ENCODE data around the gene PRR18.

PRR18 gene, protein sequence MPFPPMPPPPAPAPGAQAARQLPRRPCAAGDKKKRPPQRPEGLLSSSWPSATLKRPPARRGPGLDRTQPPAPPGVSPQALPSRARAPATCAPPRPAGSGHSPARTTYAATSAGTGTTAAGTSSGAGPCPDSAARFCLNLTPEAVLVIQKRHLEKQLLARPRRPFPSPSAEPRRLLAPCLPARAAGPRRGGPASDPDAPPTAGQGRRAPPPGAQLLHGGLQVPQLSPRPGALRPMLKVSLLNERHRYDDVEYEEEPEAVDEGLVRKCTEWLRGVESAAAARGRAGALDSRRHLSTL

DNA sequence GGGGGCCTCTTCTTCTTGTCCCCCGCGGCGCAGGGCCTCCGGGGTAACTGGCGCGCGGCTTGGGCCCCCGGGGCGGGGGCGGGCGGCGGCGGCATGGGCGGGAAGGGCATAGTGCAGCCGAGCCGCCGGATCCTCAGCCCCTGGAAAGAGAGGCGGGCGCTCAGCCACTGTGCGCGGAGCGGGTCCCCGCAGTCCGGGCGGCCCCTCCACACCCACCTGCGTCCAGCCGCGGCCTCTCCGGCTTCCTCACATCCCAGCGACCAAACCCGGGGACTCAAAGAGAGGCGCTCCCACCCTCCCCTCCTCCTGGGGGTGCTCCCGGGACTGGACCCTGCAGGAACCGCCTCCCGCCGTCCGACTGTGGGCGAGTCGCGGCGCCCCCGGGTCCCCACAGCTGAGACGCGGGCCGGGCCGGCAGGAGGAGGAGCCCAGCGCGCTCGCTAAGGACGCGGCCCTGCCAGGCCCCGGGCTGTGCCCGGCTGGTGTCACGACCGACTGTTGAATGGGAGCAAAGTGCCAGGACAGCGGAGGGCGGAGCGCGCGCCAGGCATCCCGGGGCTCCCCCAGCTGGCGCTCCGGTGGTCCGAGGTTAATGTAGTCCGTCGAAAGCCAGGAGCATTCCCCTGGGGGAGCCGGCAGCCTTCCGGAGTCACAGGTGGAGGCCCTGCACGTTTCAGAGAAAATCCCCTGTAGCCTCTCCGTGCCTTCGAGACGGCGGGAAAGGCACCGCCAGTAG lies at the start of gene PRR18:
TSS of gene PRR18 (minus strand) at position 360 of the 736 bp plus-strand sequence. CDS start at position 110, 250 bp downstream.
- no peak within 1 kb of the TSS for H3K4me3 ChIP-seq (ENCODE audit: low read depth, low read length)
- DNase-seq (ENCODE audit: low read depth): no peak
- TF ChIP-seq, protein P1, sequence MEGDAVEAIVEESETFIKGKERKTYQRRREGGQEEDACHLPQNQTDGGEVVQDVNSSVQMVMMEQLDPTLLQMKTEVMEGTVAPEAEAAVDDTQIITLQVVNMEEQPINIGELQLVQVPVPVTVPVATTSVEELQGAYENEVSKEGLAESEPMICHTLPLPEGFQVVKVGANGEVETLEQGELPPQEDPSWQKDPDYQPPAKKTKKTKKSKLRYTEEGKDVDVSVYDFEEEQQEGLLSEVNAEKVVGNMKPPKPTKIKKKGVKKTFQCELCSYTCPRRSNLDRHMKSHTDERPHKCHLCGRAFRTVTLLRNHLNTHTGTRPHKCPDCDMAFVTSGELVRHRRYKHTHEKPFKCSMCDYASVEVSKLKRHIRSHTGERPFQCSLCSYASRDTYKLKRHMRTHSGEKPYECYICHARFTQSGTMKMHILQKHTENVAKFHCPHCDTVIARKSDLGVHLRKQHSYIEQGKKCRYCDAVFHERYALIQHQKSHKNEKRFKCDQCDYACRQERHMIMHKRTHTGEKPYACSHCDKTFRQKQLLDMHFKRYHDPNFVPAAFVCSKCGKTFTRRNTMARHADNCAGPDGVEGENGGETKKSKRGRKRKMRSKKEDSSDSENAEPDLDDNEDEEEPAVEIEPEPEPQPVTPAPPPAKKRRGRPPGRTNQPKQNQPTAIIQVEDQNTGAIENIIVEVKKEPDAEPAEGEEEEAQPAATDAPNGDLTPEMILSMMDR (IDR thresholded peaks at IDR 0.05; ENCODE audit: control insufficient read depth, extremely low read depth, insufficient read depth): no peak

DNA sequence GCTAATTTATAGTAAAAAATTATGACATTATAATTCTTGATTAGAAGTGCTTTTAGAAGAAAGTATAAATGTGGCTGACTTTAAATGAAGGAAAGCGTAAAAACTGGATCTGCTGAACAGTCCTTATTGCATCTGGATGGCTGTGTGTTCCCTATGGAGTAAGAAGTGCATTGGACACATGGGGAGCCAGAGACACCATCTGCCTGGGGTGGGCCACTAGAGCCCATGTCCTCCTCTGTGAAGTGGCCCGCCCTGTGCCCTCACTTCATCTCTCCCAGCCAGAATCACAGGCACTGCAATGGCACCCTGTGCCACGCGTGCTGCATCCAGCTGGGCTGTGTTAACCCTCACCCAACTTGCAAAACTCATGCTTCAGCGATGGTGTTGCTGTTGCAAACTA lies 47.4 kb upstream of the PRR18 start:
- H3K4me3 ChIP-seq (ENCODE audit: low read depth, low read length): no peak overlapping the region
- TF ChIP-seq, protein P1 (IDR thresholded peaks at IDR 0.05; ENCODE audit: control insufficient read depth, extremely low read depth, insufficient read depth): no peak
- no peak for DNase-seq (ENCODE audit: low read depth)

DNA sequence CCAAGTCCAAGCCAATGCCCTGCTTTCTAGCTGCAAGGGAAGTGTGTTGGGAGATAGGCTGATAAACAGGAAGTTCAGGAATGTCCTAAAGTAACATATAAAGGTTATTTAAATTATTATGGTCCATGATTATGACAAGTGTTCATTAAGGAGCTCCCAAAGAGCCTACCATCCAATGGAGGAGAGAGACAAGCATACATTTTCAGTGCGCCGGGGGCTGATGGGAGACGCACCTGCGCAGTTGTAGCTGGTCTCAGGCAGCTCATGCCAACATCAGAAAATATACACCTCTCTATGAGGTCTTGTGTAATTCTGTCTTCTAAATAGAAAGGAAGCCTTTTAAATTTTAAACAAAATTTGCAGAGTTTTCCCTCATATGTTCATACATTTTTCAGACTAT lies 46.8 kb upstream of the PRR18 start:
- no peak for DNase-seq (ENCODE audit: low read depth)
- TF ChIP-seq, protein P1 (IDR thresholded peaks at IDR 0.05; ENCODE audit: control insufficient read depth, extremely low read depth, insufficient read depth): no peak
- H3K4me3 ChIP-seq (ENCODE audit: low read depth, low read length): no peak overlapping the region

DNA sequence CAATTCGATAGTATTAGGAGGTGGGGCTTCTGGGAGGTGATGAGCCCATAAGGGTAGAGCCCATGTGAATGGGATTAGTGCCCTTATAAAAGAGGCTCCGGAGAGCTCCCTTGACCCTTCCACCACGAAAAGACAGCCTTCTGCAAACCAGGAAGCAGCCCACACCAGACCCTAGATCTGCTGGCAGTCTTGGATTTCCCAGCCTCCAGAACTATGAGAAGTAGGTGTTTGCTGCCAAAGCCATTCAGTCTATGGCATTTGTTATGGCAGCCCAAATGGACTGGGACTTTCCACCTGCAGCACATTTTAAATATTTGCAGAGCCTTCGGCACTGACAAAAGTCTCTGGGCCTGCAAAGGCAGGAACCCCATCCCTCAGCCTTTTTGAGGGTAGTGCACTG lies 46.0 kb upstream of the PRR18 start:
- TF ChIP-seq, protein P1 (IDR thresholded peaks at IDR 0.05; ENCODE audit: control insufficient read depth, extremely low read depth, insufficient read depth): no peak
- no peak overlapping the region for H3K4me3 ChIP-seq (ENCODE audit: low read depth, low read length)
- DNase-seq (ENCODE audit: low read depth): no peak

DNA sequence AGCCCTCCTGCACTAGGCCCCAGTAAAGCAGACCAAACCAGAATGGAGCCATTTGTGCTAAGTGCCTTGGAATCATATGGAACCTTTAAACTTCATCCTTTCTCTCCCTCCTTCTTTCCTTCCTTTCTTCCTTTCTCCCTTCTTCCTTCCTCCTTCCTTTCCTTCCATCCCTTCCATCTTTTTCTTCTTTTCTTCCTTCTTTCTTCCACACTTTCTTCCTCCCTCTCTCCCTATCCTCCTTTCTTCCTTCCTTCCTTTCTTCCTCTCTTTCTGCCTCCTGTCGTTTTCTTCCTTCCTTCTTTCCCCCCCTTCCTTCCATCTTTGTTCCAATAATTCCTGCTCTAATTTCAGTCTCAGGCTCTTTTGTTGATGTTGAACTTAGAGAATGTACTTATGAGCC lies 45.3 kb upstream of the PRR18 start:
- no peak overlapping the region for H3K4me3 ChIP-seq (ENCODE audit: low read depth, low read length)
- TF ChIP-seq, protein P1 (IDR thresholded peaks at IDR 0.05; ENCODE audit: control insufficient read depth, extremely low read depth, insufficient read depth): no peak
- no peak for DNase-seq (ENCODE audit: low read depth)

DNA sequence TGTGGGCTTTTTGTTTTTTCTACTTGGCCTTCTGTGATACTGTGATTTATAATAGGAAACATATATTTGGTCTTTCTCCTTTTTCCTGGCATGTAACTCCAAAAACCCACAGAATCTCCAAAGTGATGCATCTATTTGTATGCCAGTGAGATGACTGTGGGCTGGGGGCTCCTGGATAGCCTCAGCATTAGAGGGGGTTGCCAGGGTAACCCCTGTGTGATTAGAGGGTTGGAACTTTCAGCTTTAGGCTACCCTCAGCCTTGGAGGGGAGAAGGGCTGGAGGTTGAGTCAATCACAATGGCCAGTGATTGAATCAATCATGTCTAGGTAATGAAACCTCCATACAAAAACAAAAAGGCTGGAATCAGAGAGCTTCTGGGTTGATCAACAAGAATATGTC lies 44.7 kb upstream of the PRR18 start:
- TF ChIP-seq, protein P1 (IDR thresholded peaks at IDR 0.05; ENCODE audit: control insufficient read depth, extremely low read depth, insufficient read depth): no peak
- DNase-seq (ENCODE audit: low read depth): no peak
- H3K4me3 ChIP-seq (ENCODE audit: low read depth, low read length): no peak overlapping the region

Data from LNCaP clone FGC (cell line).